H1 (cell line): ENCODE results near the gene MBP. TPM values are rescaled to one million over a fixed set of nuclear protein-coding genes. Genes with fewer than 3 reads are reported as not detected.

Source experiments
- CTCF ChIA-PET: fragments of 300-600 bp; sonication (Branson Sonifier 250); formaldehyde crosslinking; loops from one replicate; lab custom pipeline; 2021; ENCODE audit not compliant: partially characterized antibody; lab: Charles Lee
- POLR2A ChIA-PET: fragments of 300-600 bp; sonication (Branson Sonifier 250); formaldehyde crosslinking; loops from one replicate; lab custom pipeline; 2021; ENCODE audit warnings: inconsistent platforms; ENCODE audit not compliant: partially characterized antibody; lab: Charles Lee
- DNase-seq, 2 experiments: peaks; one replicate each; pipeline versions ENCODE4 v3.0.0 to v3.0.0-alpha.2; 2010 to 2022; ENCODE audit warnings: low spot score in 2 of 2, low read depth in 1 of 2, mixed read lengths in 1 of 2
- FAIRE-seq: peaks from 2 replicates; lab custom pipeline; 2011; peaks lifted over from hg19 to GRCh38; lab: Jason Lieb, UNC
- H2AFZ ChIP-seq: 2 replicates; pipeline ENCODE4 v1.8.1; 2012; ENCODE audit warnings: low read length, inconsistent platforms
- H2AK5ac ChIP-seq: 2 replicates; pipeline ENCODE4 v1.6.1; 2013; ENCODE audit warnings: low read depth, low read length
- H2BK120ac ChIP-seq: replicated peaks from 2 replicates; pipeline ENCODE3; 2013; ENCODE audit warnings: low read depth, low read length, inconsistent platforms
- H2BK12ac ChIP-seq: 2 replicates; pipeline ENCODE4 v1.6.1; 2013; ENCODE audit warnings: low read depth, low read length
- H2BK15ac ChIP-seq: 2 replicates; pipeline ENCODE4 v1.6.1; 2013; ENCODE audit warnings: low read length
- H2BK20ac ChIP-seq: 2 replicates; pipeline ENCODE4 v1.6.1; 2013; ENCODE audit warnings: low read length
- H2BK5ac ChIP-seq: 2 replicates; pipeline ENCODE4 v1.6.1; 2013; ENCODE audit warnings: low read depth, low read length
- H3K14ac ChIP-seq: 2 replicates; pipeline ENCODE4 v1.6.1; 2013; ENCODE audit warnings: inconsistent platforms; ENCODE audit not compliant: insufficient read length
- H3K18ac ChIP-seq: 2 replicates; pipeline ENCODE4 v1.6.1; 2013; ENCODE audit warnings: low read length; ENCODE audit errors: extremely low read depth
- H3K23ac ChIP-seq: 2 replicates; pipeline ENCODE4 v1.6.1; 2013; ENCODE audit warnings: inconsistent platforms; ENCODE audit not compliant: insufficient read length
- H3K23me2 ChIP-seq: 2 replicates; pipeline ENCODE4 v1.6.1; 2013; ENCODE audit warnings: low read depth, low read length
- H3K27ac ChIP-seq: 2 replicates; pipeline ENCODE4 v1.6.1; 2011; ENCODE audit warnings: low read depth, low read length, inconsistent platforms
- H3K27me3 ChIP-seq, 4 experiments: replicated peaks in 1 of 4; 1 replicate in 1 of 4; 2 replicates in 3 of 4; pipeline versions ENCODE4 v1.6.1 to v1.8.1; 2011 to 2013; ENCODE audit warnings: low read length in 3 of 4, mild to moderate bottlenecking in 3 of 4, inconsistent platforms in 2 of 4, mixed read lengths in 2 of 4, moderate library complexity in 1 of 4; ENCODE audit not compliant: control insufficient read depth in 3 of 4, insufficient read depth in 3 of 4; ENCODE audit errors: extremely low read depth in 1 of 4
- H3K36me3 ChIP-seq, 4 experiments: 2 replicates each; pipeline versions ENCODE4 v1.6.1 to v1.8.1; 2011 to 2013; ENCODE audit warnings: mild to moderate bottlenecking in 4 of 4, low read length in 3 of 4, moderate library complexity in 2 of 4, control low read depth in 1 of 4, inconsistent platforms in 1 of 4; ENCODE audit not compliant: insufficient read depth in 4 of 4, control insufficient read depth in 2 of 4
- H3K4ac ChIP-seq: replicated peaks from 2 replicates; pipeline ENCODE3; 2013; ENCODE audit warnings: low read length, low read depth, mixed read lengths, inconsistent platforms; ENCODE audit not compliant: insufficient read length
- H3K4me1 ChIP-seq, 4 experiments: replicated peaks in 1 of 4; 1 replicate in 1 of 4; 2 replicates in 3 of 4; pipeline versions ENCODE4 v1.6.1 to v1.8.1; 2011 to 2013; ENCODE audit warnings: low read length in 3 of 4, inconsistent platforms in 2 of 4, mixed read lengths in 1 of 4; ENCODE audit not compliant: insufficient read depth in 4 of 4, control insufficient read depth in 3 of 4
- H3K4me2 ChIP-seq, 2 experiments: 2 replicates each; pipeline versions ENCODE4 v1.6.1 to v1.8.1; 2011 to 2013; ENCODE audit warnings: low read depth in 2 of 2, low read length in 2 of 2, control low read depth in 1 of 2, inconsistent platforms in 1 of 2, mild to moderate bottlenecking in 1 of 2; ENCODE audit not compliant: insufficient read depth in 1 of 2
- H3K4me3 ChIP-seq, 4 experiments: fragments of 200-600, 300-600 bp in 1 of 4; sonication (generic), shearing (Covaris generic), sonication (Bioruptor Twin) in 1 of 4; 2 replicates each; pipeline versions ENCODE4 v1.5.1 to v1.8.1; 2011 to 2016; ENCODE audit warnings: low read length in 4 of 4, low read depth in 3 of 4, control low read depth in 2 of 4, inconsistent platforms in 2 of 4, mild to moderate bottlenecking in 2 of 4, mixed read lengths in 1 of 4, moderate library complexity in 1 of 4; ENCODE audit not compliant: insufficient read depth in 2 of 4; ENCODE audit errors: extremely low read depth in 1 of 4
- H3K56ac ChIP-seq: replicated peaks from 2 replicates; pipeline ENCODE3; 2013; ENCODE audit warnings: low read depth, mild to moderate bottlenecking, mixed read lengths, low read length, inconsistent platforms; ENCODE audit not compliant: insufficient read length
- H3K79me1 ChIP-seq: 2 replicates; pipeline ENCODE4 v1.6.1; 2013; ENCODE audit warnings: low read depth, low read length, control low read depth
- H3K79me2 ChIP-seq, 2 experiments: 2 replicates each; pipeline versions ENCODE4 v1.6.1 to v1.8.1; 2012 to 2013; ENCODE audit warnings: low read length in 2 of 2, mild to moderate bottlenecking in 2 of 2, inconsistent platforms in 1 of 2; ENCODE audit not compliant: insufficient read depth in 2 of 2, control insufficient read depth in 1 of 2
- H3K9ac ChIP-seq, 4 experiments: replicated peaks in 1 of 4; 1 replicate in 1 of 4; 2 replicates in 3 of 4; pipeline versions ENCODE4 v1.6.1 to v1.8.1; 2011 to 2013; ENCODE audit warnings: low read depth in 3 of 4, low read length in 3 of 4, control low read depth in 2 of 4, mild to moderate bottlenecking in 2 of 4, moderate library complexity in 2 of 4, inconsistent platforms in 1 of 4; ENCODE audit errors: extremely low read depth in 1 of 4
- H3K9me3 ChIP-seq, 2 experiments: 2 replicates each; pipeline versions ENCODE4 v1.6.1 to v1.8.1; 2012 to 2013; ENCODE audit warnings: mild to moderate bottlenecking in 2 of 2, moderate library complexity in 2 of 2, control low read depth in 1 of 2, inconsistent platforms in 1 of 2, low read depth in 1 of 2, low read length in 1 of 2, mixed read lengths in 1 of 2; ENCODE audit not compliant: insufficient read depth in 2 of 2
- H4K20me1 ChIP-seq, 2 experiments: replicated peaks in 1 of 2; 2 replicates each; pipeline versions ENCODE3 to v1.8.1; 2011 to 2013; ENCODE audit warnings: inconsistent platforms in 2 of 2, low read length in 2 of 2, mild to moderate bottlenecking in 1 of 2; ENCODE audit not compliant: insufficient read depth in 2 of 2, control insufficient read depth in 1 of 2
- H4K5ac ChIP-seq: 2 replicates; pipeline ENCODE4 v1.6.1; 2013; ENCODE audit warnings: low read length, low read depth, mixed read lengths, inconsistent platforms; ENCODE audit not compliant: insufficient read length
- H4K8ac ChIP-seq: 2 replicates; pipeline ENCODE4 v1.8.0; 2013; ENCODE audit warnings: mild to moderate bottlenecking, moderate library complexity, low read length, inconsistent platforms; ENCODE audit not compliant: insufficient read depth; ENCODE audit errors: extremely low read depth
- H4K91ac ChIP-seq: replicated peaks from 2 replicates; pipeline ENCODE3; 2013; ENCODE audit warnings: low read length, mixed read lengths, inconsistent platforms; ENCODE audit not compliant: insufficient read length
- BACH1 ChIP-seq: IDR thresholded peaks from 2 replicates; pipeline ENCODE4 v1.6.1; 2012; ENCODE audit warnings: low read length, improper control_type of control experiment
- BRCA1 ChIP-seq: IDR thresholded peaks from 2 replicates; pipeline ENCODE4 v1.6.1; 2012; ENCODE audit warnings: low read depth, low read length, improper control_type of control experiment
- CHD1 ChIP-seq: IDR thresholded peaks from 2 replicates; pipeline ENCODE4 v1.6.1; 2012; ENCODE audit warnings: low read depth, low read length, improper control_type of control experiment
- GABPA ChIP-seq: IDR thresholded peaks from 2 replicates; pipeline ENCODE4 v1.6.1; 2011; ENCODE audit warnings: mild to moderate bottlenecking, low read length, moderate library complexity, borderline replicate concordance; ENCODE audit not compliant: insufficient read depth
- KDM4A ChIP-seq: IDR thresholded peaks from one replicate; pipeline ENCODE4 v1.7.1; 2012; ENCODE audit warnings: low read depth, mild to moderate bottlenecking, moderate library complexity, low read length, inconsistent platforms; ENCODE audit not compliant: severe bottlenecking
- PHF8 ChIP-seq: fragments of 200-600 bp; sonication (generic); conservative IDR thresholded peaks from 2 replicates; pipeline ENCODE4 v1.7.1; 2012; ENCODE audit warnings: low read depth, mild to moderate bottlenecking, inconsistent platforms, low read length, moderate library complexity
- RNF2 ChIP-seq: fragments of 200-900, 300-1000 bp; sonication (generic); IDR thresholded peaks from 2 replicates; pipeline ENCODE4 v1.7.1; 2016; ENCODE audit warnings: borderline replicate concordance, low read depth, mild to moderate bottlenecking, antibody characterized with exemption, low read length; ENCODE audit not compliant: poor library complexity, severe bottlenecking; ENCODE audit errors: missing control alignments
- SRF ChIP-seq: IDR thresholded peaks from 2 replicates; pipeline ENCODE4 v1.6.1; 2011; ENCODE audit warnings: mild to moderate bottlenecking, low read depth, low read length, moderate library complexity
- TAF1 ChIP-seq: IDR thresholded peaks from 2 replicates; pipeline ENCODE4 v1.6.1; 2011; ENCODE audit warnings: mild to moderate bottlenecking, low read depth, low read length
- TAF7 ChIP-seq: optimal IDR thresholded peaks from 2 replicates; pipeline ENCODE3; 2011; ENCODE audit warnings: low read depth, mild to moderate bottlenecking, inconsistent platforms, low read length, moderate library complexity, borderline replicate concordance
- WGBS, 2 experiments: shearing (Covaris generic) in 1 of 2; methylation state at CpG; one replicate each; pipeline versions ENCODE4 v1.1.6 to v1.1.7; 2013 to 2015; ENCODE audit warnings: low lambda C conversion rate in 2 of 2, mixed read lengths in 2 of 2, inconsistent platforms in 1 of 2, low coverage in 1 of 2, missing lambda C conversion rate in 1 of 2; ENCODE audit not compliant: insufficient replicate concordance in 2 of 2, insufficient coverage in 1 of 2, insufficient read length in 1 of 2; ENCODE audit errors: extremely low coverage in 1 of 2, missing lambda C conversion rate in 1 of 2; 5-methylcytosine and 5-hydroxymethylcytosine counted together
- polyA plus RNA-seq, 7 experiments: library from polyadenylated mRNA; depleted of rRNA in 3 of 7; stranded (reverse) in 5 of 7; unstranded in 2 of 7; fragments of >200 nt in 5 of 7; fragments of 200-250 nt in 2 of 7; gene quantifications; 1 replicate in 5 of 7; 2 replicates in 1 of 7; 4 replicates in 1 of 7; pipeline versions ENCODE4 v1.2.1 to v1.2.3, GENCODE V29; 2011 to 2013; ENCODE audit warnings: missing spikeins in 2 of 7, mixed read lengths in 2 of 7
- total RNA-seq: library from RNA; stranded (reverse); fragmentation: NEBNext Ultra II Directional; extraction: Animal tissue kit (Norgen Biotek cat#: 25700); gene quantifications from 2 replicates; pipeline ENCODE4 v1.2.1, GENCODE V29; 2021

The MBP gene
- total and polyA plus RNA-seq, 2 of the 8 experiments (the other 6 are each of a cell fraction or from before 2014, with no cell fraction given) = 7.7 to 19.2 TPM

GRCh38 chr18:76967721-76968472, 164.7 kb downstream of the MBP start:
- peak overlapping the region; percentile 98 for H2BK5ac ChIP-seq
- H2BK12ac ChIP-seq = peak overlapping the region; percentile 97
- no peak overlapping the region for H4K8ac ChIP-seq
- H3K9ac ChIP-seq = peak overlapping the region in 1 of 4 experiments; percentile 61; a peak in 3 of 7 replicates
- no peak overlapping the region for H3K23ac ChIP-seq
- peaks cover 0 to 6% of the 10 kb centered on the region in 2 experiments; a peak in 1 of 4 replicates for H3K79me2 ChIP-seq
- peak overlapping the region; percentile 20 for H3K56ac ChIP-seq
- H2BK20ac ChIP-seq = peak overlapping the region; percentile 100
- 13% methylated on average over 17 of the region's 17 CpGs; no CpG with 5 or more reads in 1 of the 2 experiments for WGBS, 2 experiments
- ChIA-PET POLR2A (interaction anchor here (0.7 to 3.1 kb wide), 5 partner anchors 9 to 28 kb away, joined by 3 to 14 read pairs (median 10); no protein-coding TSS in a partner anchor), CTCF (interaction anchor here (0.8 to 5.4 kb wide), 6 partner anchors 9 to 76 kb away, joined by 3 to 73 read pairs (median 4); no protein-coding TSS in a partner anchor)
- peak overlapping the region; percentile 45 for H2BK120ac ChIP-seq
- H2AFZ ChIP-seq = no peak overlapping the region
- H3K14ac ChIP-seq = no peak overlapping the region
- 0 out of 2 replicates have a peak overlapping the region, but pooled peaks have one; percentile 83 for H2BK15ac ChIP-seq
- H3K27me3 ChIP-seq = no peaks in the 10 kb centered on the region
- peaks cover 8% of the 10 kb centered on the region for H3K23me2 ChIP-seq
- no peaks in the 10 kb centered on the region for H3K36me3 ChIP-seq
- FAIRE-seq (no peak), DNase-seq (peak; percentile 66 to 71)
- H3K4me3 ChIP-seq = peak overlapping the region in 2 of 4 experiments; percentile 16 to 40; a peak in 3 of 8 replicates
- peak overlapping the region; percentile 60 to 80 for H3K4me2 ChIP-seq
- peak overlapping the region; percentile 39; the same call in 1 of the 2 replicates for H3K27ac ChIP-seq
- H4K5ac ChIP-seq = peak overlapping the region; percentile 89
- peak overlapping the region; percentile 78 for H4K91ac ChIP-seq
- H4K20me1 ChIP-seq = no peaks in the 10 kb centered on the region
- H3K4me1 ChIP-seq = peaks cover 4 to 27% (median 20%) of the 10 kb centered on the region in 4 experiments
- peak overlapping the region; percentile 99; the same call in 1 of the 2 replicates for H2AK5ac ChIP-seq
- H3K18ac ChIP-seq = peak overlapping the region; percentile 98
- no peaks in the 10 kb centered on the region for H3K79me1 ChIP-seq
- peak overlapping the region; percentile 3 for H3K4ac ChIP-seq
- peaks cover 0 to 3% of the 10 kb centered on the region in 2 experiments; a peak in 1 of 4 replicates for H3K9me3 ChIP-seq
- TF ChIP-seq GABPA = no peak
- TF ChIP-seq KDM4A = no peak
- no peak for TF ChIP-seq CHD1
- no peak for TF ChIP-seq BRCA1
- no peak for TF ChIP-seq RNF2
- TF ChIP-seq PHF8 = no peak
- TF ChIP-seq BACH1 = peak; percentile 15; the same call in 1 of the 2 replicates
- TF ChIP-seq TAF1 = 0 out of 2 replicates have a peak, but pooled peaks have one; percentile 27
- no peak for TF ChIP-seq SRF
- no peak for TF ChIP-seq TAF7
